GM21825 (cell line): ENCODE measurements around the gene C10orf143.

Experiments
- ATAC-seq: cut with Tn5 transposase; IDR thresholded peaks from one replicate; pipeline ENCODE4 v1.9.1; 2021; ENCODE audit warnings: mild to moderate bottlenecking, moderate library complexity; ENCODE audit not compliant: unreplicated experiment

The C10orf143 gene

DNA sequence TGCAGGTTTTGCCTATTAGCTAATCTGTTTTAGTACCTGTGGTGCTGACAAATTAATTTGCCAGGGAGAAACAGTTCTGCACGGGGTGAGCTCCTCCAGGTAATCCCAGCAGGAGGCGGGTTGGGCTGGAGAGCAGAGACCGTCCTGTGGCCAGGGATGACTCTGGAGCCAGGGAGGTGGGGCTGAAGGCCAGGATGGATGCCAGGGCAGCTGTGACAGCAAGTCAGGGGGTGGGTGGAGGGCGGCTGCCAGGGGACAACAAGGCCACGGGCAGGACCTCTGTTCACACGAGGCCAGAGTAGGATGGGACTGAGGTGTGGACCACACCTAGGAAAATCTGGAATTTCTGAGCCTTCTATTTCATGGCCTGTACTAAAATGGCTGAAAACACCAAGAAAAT, 48.9 kb downstream of the C10orf143 start:
- ATAC-seq: no peak

GRCh38 chr10:130054021-130054420, 56.6 kb downstream of the C10orf143 start:
- no peak for ATAC-seq

DNA sequence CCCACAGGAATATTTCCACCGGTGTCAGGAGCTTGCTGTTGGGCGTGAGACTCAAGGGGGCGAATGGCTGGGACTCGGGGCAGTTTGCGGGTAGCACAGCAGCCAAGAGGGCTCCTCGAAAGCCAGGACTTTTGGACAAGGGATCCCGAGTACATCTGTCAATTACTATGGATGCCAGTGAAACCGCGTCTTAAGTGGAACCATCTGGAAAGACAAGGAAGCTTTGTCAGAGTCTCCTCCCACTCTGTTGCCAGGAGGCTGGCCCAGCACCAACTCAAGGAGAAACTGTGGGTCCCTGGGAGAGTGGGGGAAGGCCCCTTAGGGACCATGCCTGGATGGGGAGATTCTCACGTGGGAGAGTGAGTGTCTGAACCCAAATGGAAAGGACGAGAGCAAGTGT, 57.1 kb downstream of the C10orf143 start:
- ATAC-seq: no peak

- ATAC-seq: no peak
Observed at GRCh38 chr10:130052193-130052592, 58.4 kb downstream of the C10orf143 start.

- ATAC-seq: no peak
Observed at GRCh38 chr10:130050721-130051120, 59.9 kb downstream of the C10orf143 start.

- no peak for ATAC-seq
Observed at GRCh38 chr10:130049987-130050386, 60.6 kb downstream of the C10orf143 start.

DNA sequence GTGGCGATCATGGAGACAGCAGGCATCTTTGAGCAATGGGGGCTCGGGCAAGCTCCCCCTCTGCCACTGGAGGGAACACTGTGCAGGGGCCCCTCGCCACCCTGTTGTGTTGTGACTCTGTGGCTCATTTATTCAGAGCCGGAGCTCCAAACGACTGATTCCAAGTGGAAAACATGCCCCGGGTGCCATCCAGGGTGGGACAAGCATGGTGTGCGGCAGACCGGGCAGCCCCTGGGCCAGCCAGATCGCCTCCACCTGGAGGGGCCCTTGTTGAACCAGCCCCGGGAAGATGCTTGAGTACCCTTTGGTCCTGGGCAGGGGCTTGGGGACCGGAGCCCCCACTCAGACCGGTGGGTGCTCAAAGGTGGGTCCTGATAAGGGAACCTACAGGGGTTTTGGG, 61.4 kb downstream of the C10orf143 start:
- ATAC-seq: no peak

GRCh38 chr10:130048081-130048480, 62.5 kb downstream of the C10orf143 start:
- ATAC-seq: no peak

DNA sequence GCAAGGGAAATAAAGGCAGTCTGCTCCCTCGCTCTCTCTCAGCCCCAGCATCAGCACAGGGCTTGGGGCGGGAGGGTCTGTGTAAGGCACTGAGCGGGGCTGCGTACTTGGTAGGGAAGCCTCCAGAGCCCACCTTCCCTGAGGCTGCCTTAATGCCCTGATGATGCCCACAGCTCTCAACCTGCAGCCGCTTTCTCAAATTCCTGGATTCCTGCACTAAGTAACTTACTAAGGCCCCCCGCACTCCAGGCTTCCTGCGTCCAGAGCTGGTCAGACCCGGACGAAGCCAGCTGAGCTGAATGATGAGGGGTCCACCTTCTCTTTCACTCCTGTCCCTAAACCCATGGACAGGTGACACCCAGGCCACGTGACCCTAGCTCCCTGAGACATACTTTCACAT, 63.3 kb downstream of the C10orf143 start:
- ATAC-seq: no peak

DNA sequence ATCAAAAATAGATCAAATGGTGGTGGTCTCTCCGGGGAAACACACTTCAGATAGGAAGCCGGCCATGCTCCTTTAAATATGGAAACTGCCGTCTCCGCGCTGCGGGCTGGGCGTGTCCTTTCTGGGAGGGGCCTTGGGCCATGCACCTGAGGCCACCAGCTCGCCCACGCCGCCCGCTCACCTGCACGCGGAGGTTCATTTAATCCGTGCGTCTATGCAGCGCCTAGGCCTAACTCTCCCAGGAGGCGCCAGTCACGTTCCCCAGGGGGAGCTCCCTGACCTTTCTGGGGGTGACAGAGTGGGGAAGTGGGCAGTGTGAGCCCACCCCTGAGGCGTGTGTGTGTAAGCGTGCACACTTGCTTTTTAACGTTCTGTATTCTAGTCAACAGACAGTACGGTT, 64.0 kb downstream of the C10orf143 start:
- no peak for ATAC-seq

GRCh38 chr10:130045801-130046321, 64.8 kb downstream of the C10orf143 start:
- ATAC-seq: no peak

- no peak for ATAC-seq
Observed at GRCh38 chr10:130045091-130045652, 65.5 kb downstream of the C10orf143 start.

DNA sequence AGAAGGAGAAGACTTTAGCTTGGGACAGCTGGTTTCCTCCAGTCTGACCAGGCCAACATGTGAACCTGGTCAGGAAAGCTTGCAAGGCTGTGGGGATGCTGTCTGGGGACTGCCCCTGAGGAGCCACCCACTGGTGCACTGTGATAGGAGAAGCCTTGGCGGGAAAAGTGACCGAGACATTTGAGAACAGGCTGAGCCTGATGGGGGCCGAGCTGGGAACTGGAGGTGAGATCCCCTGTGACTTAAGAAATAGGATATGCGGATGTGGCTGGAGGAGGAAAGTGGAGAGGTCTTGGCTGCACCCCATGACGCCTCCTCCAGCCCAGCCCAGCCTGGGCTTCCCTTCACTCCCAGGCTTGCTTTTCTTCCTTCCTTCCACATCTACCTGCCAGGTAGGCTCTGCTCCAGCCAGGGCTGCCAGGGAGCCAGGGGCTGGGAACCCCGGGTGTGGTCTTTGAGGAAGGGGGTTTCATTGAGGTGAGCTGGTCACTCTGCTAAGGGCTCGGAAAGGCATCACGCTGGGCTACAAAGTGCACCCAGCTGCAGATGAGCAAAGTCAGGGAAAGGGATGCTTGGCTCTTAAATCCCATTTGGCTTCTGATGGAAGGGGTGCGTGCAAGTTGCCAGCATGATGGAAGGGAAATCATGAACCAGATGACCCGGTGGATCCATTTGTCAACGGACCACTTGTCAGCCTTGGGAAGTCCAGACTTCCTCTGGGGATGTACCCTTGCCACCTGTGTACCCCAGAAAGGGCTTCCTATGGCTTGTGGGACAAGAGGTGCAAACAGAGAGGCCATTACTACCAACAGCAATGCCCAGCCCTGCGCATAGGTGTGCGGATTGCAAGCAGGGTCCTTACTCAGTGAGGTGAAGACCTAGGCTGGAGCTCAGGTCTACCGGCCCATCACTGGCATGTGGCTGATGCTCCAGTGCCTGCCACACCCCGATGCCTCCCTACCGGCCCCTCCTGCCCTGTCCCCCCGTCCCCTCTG, 66.3 kb downstream of the C10orf143 start:
- no peak for ATAC-seq

DNA sequence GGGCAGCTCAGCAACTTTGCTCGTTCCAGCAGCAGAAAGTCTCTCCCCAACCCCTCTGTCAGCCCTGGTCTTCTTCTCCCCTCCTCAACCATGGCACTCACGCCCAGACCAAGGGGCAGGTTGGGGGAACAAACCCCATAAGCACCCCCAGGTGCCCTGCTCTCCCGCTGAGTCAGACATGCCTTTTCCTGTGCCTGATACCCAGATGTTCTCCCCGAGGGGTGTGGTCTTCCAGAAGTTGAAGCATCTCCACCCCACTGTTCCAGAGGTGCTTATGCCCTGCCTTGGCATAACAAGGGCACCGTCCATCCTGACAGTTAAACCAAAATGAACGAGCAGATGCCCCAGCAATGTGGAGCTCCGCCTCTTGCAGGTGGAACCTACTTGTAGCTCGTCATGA, 67.1 kb downstream of the C10orf143 start:
- no peak for ATAC-seq

GRCh38 chr10:130042381-130042780, 68.2 kb downstream of the C10orf143 start:
- no peak for ATAC-seq

- ATAC-seq: no peak
Observed at GRCh38 chr10:130041451-130042371, 68.9 kb downstream of the C10orf143 start.

DNA sequence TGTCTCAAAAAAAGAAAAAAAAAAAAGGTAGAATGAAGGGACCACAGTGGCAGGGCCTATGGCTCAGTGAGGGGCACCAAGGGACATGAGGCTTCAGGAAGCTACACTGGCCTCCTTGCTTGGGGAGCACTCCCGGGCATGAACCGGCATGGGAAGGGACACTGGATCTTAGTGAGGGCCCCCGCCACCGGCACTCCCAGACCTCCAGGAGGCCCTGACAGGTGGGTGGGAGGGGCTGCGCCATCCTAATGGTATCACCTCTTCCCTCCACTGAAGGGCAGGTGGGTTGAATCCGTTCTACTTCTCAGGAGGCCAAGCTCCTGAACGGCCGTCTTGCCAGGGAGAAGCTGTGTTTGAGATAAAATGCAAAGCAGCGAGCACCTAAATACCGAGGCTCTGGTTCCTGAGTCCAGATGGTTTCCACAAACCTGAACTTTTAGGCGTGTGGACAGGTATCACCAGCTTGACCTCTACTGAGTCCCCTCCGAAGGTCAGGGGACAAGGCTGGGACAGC, 69.8 kb downstream of the C10orf143 start:
- no peak for ATAC-seq

DNA sequence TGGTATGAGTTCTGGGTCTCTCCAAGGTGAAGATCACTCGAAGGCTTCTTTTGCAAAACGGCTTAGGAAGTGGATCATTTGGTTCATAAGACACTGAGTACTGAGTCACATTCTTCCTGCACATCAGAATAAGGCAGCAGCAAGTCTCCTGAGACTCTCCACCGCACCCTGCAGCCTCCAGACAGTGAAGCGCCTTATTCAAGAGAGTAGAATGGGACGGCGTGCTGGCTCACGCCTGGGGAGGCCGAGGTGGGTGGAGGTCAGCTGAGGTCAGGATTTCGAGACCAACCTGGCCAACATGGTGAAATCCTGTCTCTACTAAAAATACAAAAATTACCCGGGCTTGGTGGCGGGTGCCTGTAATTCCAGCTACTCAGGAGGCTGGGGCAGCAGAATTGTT, 70.3 kb downstream of the C10orf143 start:
- no peak for ATAC-seq

GRCh38 chr10:130039141-130039540, 71.5 kb downstream of the C10orf143 start:
- ATAC-seq: no peak

GRCh38 chr10:130038611-130039109, 72.0 kb downstream of the C10orf143 start:
- no peak for ATAC-seq
